ENCODE data around the gene SLC23A2. TPM values are rescaled to one million over a fixed set of nuclear protein-coding genes. Genes with fewer than 3 reads are reported as not detected.

The SLC23A2 gene
- total RNA-seq, 1 experiment from 2014 or later = 14.6 TPM

DNA sequence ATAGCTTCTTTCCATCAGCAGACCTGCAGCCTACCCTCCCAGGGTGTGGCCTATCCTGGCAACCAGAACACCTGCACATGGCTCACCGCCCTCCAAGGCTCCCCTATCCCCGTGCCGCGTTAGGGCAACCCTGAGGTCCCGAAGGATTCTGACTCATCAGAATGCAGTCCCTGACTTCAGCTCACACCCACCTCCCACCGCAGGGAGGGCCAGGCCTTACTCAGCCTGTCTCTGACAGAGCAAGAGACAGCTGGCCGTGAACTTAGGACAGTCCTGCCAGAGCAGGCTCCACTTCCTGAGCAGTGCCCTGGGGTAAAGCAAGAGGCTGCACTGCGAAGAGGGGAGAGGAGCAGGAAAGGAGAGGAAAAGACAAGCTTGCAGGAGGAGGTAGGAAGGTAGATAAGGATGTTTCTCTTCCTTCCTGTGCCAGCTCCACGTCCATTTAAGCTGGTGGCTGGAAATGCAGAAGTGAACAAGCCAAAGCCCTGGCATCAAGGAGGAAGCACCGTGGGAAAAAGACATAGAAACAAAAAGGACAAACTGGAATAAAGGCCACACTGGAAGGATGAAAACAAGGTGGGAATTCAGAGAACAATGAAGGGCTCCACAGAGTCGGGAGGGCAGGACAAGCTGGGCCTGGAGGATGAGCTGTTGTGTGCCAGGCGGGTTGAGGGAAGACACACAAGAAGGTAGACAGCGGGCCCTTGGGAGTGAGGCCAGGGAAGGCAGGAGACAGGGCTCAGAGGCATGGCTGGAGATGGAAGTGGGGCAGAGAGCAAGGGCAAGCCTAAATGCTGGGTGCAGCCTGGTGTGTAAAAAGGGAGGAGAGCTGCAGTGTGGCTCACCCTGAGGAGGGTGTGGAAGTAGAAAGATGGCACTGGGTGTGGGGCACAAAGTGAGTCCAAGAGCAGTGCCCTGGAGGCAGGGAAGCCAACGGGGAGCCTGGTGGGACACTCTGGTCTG lies 102.7 kb downstream of the SLC23A2 start:
- in situ Hi-C loops (cut with HindIII; ENCODE audit: low pct_unique_long_range_greater_than_20kb, low sequenced_read_pairs) = no loop called here
- no peaks in the 10 kb centered on the region for H3K36me3 ChIP-seq (ENCODE audit: control insufficient read depth, insufficient read depth, low read length)
- H3K4me3 ChIP-seq (ENCODE audit: low read depth in 2 of 2, low read length in 2 of 2) = no peak overlapping the region
- no peak overlapping the region for H3K27ac ChIP-seq (ENCODE audit: low read length)
- no peak for DNase-seq (ENCODE audit: low read depth, low spot score)
- ChIA-PET POLR2A (no interaction called here), CTCF (no interaction called here)
- H3K9me3 ChIP-seq (ENCODE audit: control insufficient read depth, insufficient read depth, low read depth, low read length) = no peaks in the 10 kb centered on the region
- no peaks in the 10 kb centered on the region for H3K27me3 ChIP-seq (ENCODE audit: control insufficient read depth, insufficient read depth, low read length)
- BruUV-seq (replicated peaks) = no TSS peak
- no peak for ATAC-seq
- TF ChIP-seq, protein P1, sequence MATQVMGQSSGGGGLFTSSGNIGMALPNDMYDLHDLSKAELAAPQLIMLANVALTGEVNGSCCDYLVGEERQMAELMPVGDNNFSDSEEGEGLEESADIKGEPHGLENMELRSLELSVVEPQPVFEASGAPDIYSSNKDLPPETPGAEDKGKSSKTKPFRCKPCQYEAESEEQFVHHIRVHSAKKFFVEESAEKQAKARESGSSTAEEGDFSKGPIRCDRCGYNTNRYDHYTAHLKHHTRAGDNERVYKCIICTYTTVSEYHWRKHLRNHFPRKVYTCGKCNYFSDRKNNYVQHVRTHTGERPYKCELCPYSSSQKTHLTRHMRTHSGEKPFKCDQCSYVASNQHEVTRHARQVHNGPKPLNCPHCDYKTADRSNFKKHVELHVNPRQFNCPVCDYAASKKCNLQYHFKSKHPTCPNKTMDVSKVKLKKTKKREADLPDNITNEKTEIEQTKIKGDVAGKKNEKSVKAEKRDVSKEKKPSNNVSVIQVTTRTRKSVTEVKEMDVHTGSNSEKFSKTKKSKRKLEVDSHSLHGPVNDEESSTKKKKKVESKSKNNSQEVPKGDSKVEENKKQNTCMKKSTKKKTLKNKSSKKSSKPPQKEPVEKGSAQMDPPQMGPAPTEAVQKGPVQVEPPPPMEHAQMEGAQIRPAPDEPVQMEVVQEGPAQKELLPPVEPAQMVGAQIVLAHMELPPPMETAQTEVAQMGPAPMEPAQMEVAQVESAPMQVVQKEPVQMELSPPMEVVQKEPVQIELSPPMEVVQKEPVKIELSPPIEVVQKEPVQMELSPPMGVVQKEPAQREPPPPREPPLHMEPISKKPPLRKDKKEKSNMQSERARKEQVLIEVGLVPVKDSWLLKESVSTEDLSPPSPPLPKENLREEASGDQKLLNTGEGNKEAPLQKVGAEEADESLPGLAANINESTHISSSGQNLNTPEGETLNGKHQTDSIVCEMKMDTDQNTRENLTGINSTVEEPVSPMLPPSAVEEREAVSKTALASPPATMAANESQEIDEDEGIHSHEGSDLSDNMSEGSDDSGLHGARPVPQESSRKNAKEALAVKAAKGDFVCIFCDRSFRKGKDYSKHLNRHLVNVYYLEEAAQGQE (IDR thresholded peaks at IDR 0.05; ENCODE audit: insufficient read depth in 1 of 2, low read depth in 2 of 2, low read length in 1 of 2) = no peak
- TF ChIP-seq POLR2AphosphoS5 (IDR thresholded peaks at IDR 0.05; ENCODE audit: low read depth, low read length) = no peak
- no peak for TF ChIP-seq SIN3A (IDR thresholded peaks at IDR 0.05; ENCODE audit: borderline replicate concordance, insufficient read depth, low read depth, low read length)
- TF ChIP-seq, protein P2, sequence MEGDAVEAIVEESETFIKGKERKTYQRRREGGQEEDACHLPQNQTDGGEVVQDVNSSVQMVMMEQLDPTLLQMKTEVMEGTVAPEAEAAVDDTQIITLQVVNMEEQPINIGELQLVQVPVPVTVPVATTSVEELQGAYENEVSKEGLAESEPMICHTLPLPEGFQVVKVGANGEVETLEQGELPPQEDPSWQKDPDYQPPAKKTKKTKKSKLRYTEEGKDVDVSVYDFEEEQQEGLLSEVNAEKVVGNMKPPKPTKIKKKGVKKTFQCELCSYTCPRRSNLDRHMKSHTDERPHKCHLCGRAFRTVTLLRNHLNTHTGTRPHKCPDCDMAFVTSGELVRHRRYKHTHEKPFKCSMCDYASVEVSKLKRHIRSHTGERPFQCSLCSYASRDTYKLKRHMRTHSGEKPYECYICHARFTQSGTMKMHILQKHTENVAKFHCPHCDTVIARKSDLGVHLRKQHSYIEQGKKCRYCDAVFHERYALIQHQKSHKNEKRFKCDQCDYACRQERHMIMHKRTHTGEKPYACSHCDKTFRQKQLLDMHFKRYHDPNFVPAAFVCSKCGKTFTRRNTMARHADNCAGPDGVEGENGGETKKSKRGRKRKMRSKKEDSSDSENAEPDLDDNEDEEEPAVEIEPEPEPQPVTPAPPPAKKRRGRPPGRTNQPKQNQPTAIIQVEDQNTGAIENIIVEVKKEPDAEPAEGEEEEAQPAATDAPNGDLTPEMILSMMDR (IDR thresholded peaks at IDR 0.05) = no peak
- H3K4me1 ChIP-seq (ENCODE audit: control insufficient read depth, insufficient read depth, low read length) = no peaks in the 10 kb centered on the region
- intact Hi-C loops (cut with micrococcal nuclease; ENCODE audit: unreplicated experiment) = no loop called here

- Histone ChIP-seq H3K9me3 (ENCODE audit: control insufficient read depth, insufficient read depth, low read depth, low read length) (no peaks in the 10 kb centered on the region), H3K4me1 (ENCODE audit: control insufficient read depth, insufficient read depth, low read length) (no peaks in the 10 kb centered on the region), H3K27me3 (ENCODE audit: control insufficient read depth, insufficient read depth, low read length) (no peaks in the 10 kb centered on the region), H3K4me3 (ENCODE audit: low read depth in 2 of 2, low read length in 2 of 2) (no peak overlapping the region), H3K36me3 (ENCODE audit: control insufficient read depth, insufficient read depth, low read length) (no peaks in the 10 kb centered on the region), H3K27ac (ENCODE audit: low read length) (no peak overlapping the region)
- no TSS peak for BruUV-seq (replicated peaks)
- ATAC-seq = no peak
- intact Hi-C loops (cut with micrococcal nuclease; ENCODE audit: unreplicated experiment) = no loop called here
- in situ Hi-C loops (cut with HindIII; ENCODE audit: low pct_unique_long_range_greater_than_20kb, low sequenced_read_pairs) = no loop called here
- ChIA-PET POLR2A (no interaction called here), CTCF (no interaction called here)
- TF ChIP-seq SIN3A (IDR thresholded peaks at IDR 0.05; ENCODE audit: borderline replicate concordance, insufficient read depth, low read depth, low read length) = no peak
- TF ChIP-seq, protein P1 (IDR thresholded peaks at IDR 0.05; ENCODE audit: insufficient read depth in 1 of 2, low read depth in 2 of 2, low read length in 1 of 2) = no peak
- no peak for TF ChIP-seq POLR2AphosphoS5 (IDR thresholded peaks at IDR 0.05; ENCODE audit: low read depth, low read length)
- TF ChIP-seq, protein P2 (IDR thresholded peaks at IDR 0.05) = no peak
- TF ChIP-seq TCF7L2 (IDR thresholded peaks at IDR 0.05; ENCODE audit: low read depth, low read length) = no peak
- no peak for DNase-seq (ENCODE audit: low read depth, low spot score)
These were observed 103.7 kb downstream of the SLC23A2 start for GRCh38 chr20:4897600-4897999.

Measured in Panc1 (cell line).